HCT116 (cell line): Measurements from ENCODE around the gene NUDT22. TPM values are rescaled to one million over a fixed set of nuclear protein-coding genes. Genes with fewer than 3 reads are reported as not detected.

Experiments
- ATAC-seq: fragments of 200-7000 bp; cut with Tn5 transposase; 2 replicates; pipeline ENCODE4 v1.9.1; 2020; ENCODE audit warnings: mild to moderate bottlenecking, moderate library complexity
- BruUV-seq: library from RNA; stranded (reverse); fragments of 400-500 nt; replicated peaks from 2 replicates; lab custom pipeline; 2021; lab: Mats Ljungman, UMichigan
- CTCF ChIA-PET: fragments of 300-600 bp; sonication (Branson Sonifier 250); formaldehyde crosslinking; loops from one replicate; lab custom pipeline; 2021; ENCODE audit warnings: antibody characterized with exemption; lab: Charles Lee
- POLR2A ChIA-PET: fragments of 300-600, 350-600 bp; sonication (Branson Sonifier 250); formaldehyde crosslinking; loops from one replicate; lab custom pipeline; 2021; ENCODE audit warnings: antibody characterized with exemption; lab: Charles Lee
- RAD21 ChIA-PET, 2 experiments: fragments of 300-600 bp; sonication (Branson Sonifier 250); formaldehyde crosslinking; loops; one replicate each; lab custom pipeline; 2023; ENCODE audit warnings: low total read pairs in 2 of 2; ENCODE audit not compliant: uncharacterized antibody in 2 of 2, unreplicated experiment in 2 of 2, low non-redundant PET in 1 of 2; lab: Charles Lee
- DNase-seq: peaks from one replicate; pipeline ENCODE4 v3.0.0-alpha.2; 2010; ENCODE audit warnings: low read depth, low spot score
- H2AFZ ChIP-seq: fragments of 200-600 bp; shearing (Covaris generic), sonication (generic); 2 replicates; pipeline ENCODE4 v1.6.1; 2017; ENCODE audit warnings: low read depth, mixed run types, mixed read lengths, antibody characterized with exemption, low read length; ENCODE audit not compliant: poor library complexity, severe bottlenecking
- H3K27ac ChIP-seq: 2 replicates; pipeline ENCODE4 v1.5.1; 2012; ENCODE audit warnings: low read depth, low read length
- H3K27me3 ChIP-seq: fragments of 200-600 bp; sonication (generic); 2 replicates; pipeline ENCODE4 v1.6.1; 2016; ENCODE audit warnings: mixed run types, low read length, mixed read lengths; ENCODE audit not compliant: insufficient read depth
- H3K36me3 ChIP-seq, 2 experiments: fragments of 200-500 bp in 1 of 2; fragments of 200-600 bp in 1 of 2; sonication (Bioruptor generic) in 1 of 2; sonication (generic) in 1 of 2; 2 replicates each; pipeline versions ENCODE4 v1.5.1 to v1.6.1; 2014 to 2016; ENCODE audit warnings: low read length in 2 of 2, inconsistent platforms in 1 of 2, mixed read lengths in 1 of 2, mixed run types in 1 of 2; ENCODE audit not compliant: insufficient read depth in 2 of 2, control insufficient read depth in 1 of 2
- H3K4me1 ChIP-seq, 2 experiments: fragments of 200-600 bp in 1 of 2; sonication (generic) in 1 of 2; 2 replicates each; pipeline versions ENCODE4 v1.5.1 to v1.6.1; 2012 to 2017; ENCODE audit warnings: low read length in 2 of 2, inconsistent platforms in 1 of 2, mild to moderate bottlenecking in 1 of 2, mixed read lengths in 1 of 2, mixed run types in 1 of 2, moderate library complexity in 1 of 2; ENCODE audit not compliant: insufficient read depth in 2 of 2, control insufficient read depth in 1 of 2
- H3K4me2 ChIP-seq: fragments of 200-600 bp; sonication (generic); 2 replicates; pipeline ENCODE4 v1.6.1; 2017; ENCODE audit warnings: mixed run types, low read length, mixed read lengths
- H3K4me3 ChIP-seq, 2 experiments: fragments of 200-600 bp in 1 of 2; sonication (generic) in 1 of 2; replicated peaks in 1 of 2; 2 replicates each; pipeline ENCODE4 v1.5.1; 2011 to 2016; ENCODE audit warnings: low read length in 2 of 2, control low read depth in 1 of 2, low read depth in 1 of 2, mild to moderate bottlenecking in 1 of 2, mixed read lengths in 1 of 2, mixed run types in 1 of 2
- H3K79me2 ChIP-seq: fragments of 200-600 bp; sonication (generic); 2 replicates; pipeline ENCODE4 v1.6.1; 2017; ENCODE audit warnings: mild to moderate bottlenecking, mixed run types, low read length, moderate library complexity, mixed read lengths; ENCODE audit not compliant: insufficient read depth
- H3K9ac ChIP-seq: fragments of 200-600 bp; sonication (generic); 2 replicates; pipeline ENCODE4 v1.6.1; 2016; ENCODE audit warnings: low read length, mixed read lengths
- H3K9me2 ChIP-seq: fragments of 200-600 bp; sonication (generic), shearing (Covaris generic); 2 replicates; pipeline ENCODE4 v1.6.1; 2017; ENCODE audit warnings: mixed run types, mild to moderate bottlenecking, moderate library complexity; ENCODE audit not compliant: insufficient read depth
- H3K9me3 ChIP-seq, 2 experiments: fragments of 200-500 bp in 1 of 2; fragments of 200-600 bp in 1 of 2; sonication (Bioruptor generic) in 1 of 2; sonication (generic) in 1 of 2; 2 replicates each; pipeline ENCODE4 v1.6.1; 2014 to 2017; ENCODE audit warnings: low read length in 2 of 2, mixed read lengths in 2 of 2, inconsistent platforms in 1 of 2, low read depth in 1 of 2, mild to moderate bottlenecking in 1 of 2, mixed run types in 1 of 2, moderate library complexity in 1 of 2; ENCODE audit not compliant: control insufficient read depth in 1 of 2, insufficient read depth in 1 of 2
- H4K20me1 ChIP-seq: fragments of 200-600 bp; sonication (generic), shearing (Covaris generic); 2 replicates; pipeline ENCODE4 v1.6.1; 2017; ENCODE audit warnings: mixed run types, mild to moderate bottlenecking, moderate library complexity; ENCODE audit not compliant: insufficient read depth
- ATF3 ChIP-seq: IDR thresholded peaks from 2 replicates; pipeline ENCODE4 v1.6.1; 2012
- CBX3 ChIP-seq: IDR thresholded peaks from 2 replicates; pipeline ENCODE4 v1.6.1; 2012; ENCODE audit warnings: low read depth
- CEBPB ChIP-seq: IDR thresholded peaks from 2 replicates; pipeline ENCODE4 v1.6.1; 2012; ENCODE audit warnings: low read depth
- EGR1 ChIP-seq: IDR thresholded peaks from 2 replicates; pipeline ENCODE4 v1.6.1; 2012; ENCODE audit warnings: low read depth
- ELF1 ChIP-seq: IDR thresholded peaks from 2 replicates; pipeline ENCODE4 v1.6.1; 2012; ENCODE audit warnings: low read depth, borderline replicate concordance
- EZH2phosphoT487 ChIP-seq: fragments of 200-600 bp; IDR thresholded peaks from 2 replicates; pipeline ENCODE4 v1.6.1; 2018; ENCODE audit warnings: antibody characterized with exemption, borderline replicate concordance
- FOSL1 ChIP-seq: IDR thresholded peaks from 2 replicates; pipeline ENCODE4 v1.6.1; 2012; ENCODE audit warnings: low read depth
- JUND ChIP-seq: IDR thresholded peaks from 2 replicates; pipeline ENCODE4 v1.6.1; 2012
- MAX ChIP-seq: IDR thresholded peaks from 2 replicates; pipeline ENCODE4 v1.6.1; 2012
- POLR2A ChIP-seq: IDR thresholded peaks from 2 replicates; pipeline ENCODE4 v1.7.0; 2011; ENCODE audit warnings: borderline replicate concordance; ENCODE audit not compliant: insufficient read depth, insufficient read length; ENCODE audit errors: extremely low read depth
- SIN3A ChIP-seq: IDR thresholded peaks from 2 replicates; pipeline ENCODE4 v1.6.1; 2012; ENCODE audit warnings: low read depth
- SP1 ChIP-seq: IDR thresholded peaks from 2 replicates; pipeline ENCODE4 v1.6.1; 2012; ENCODE audit warnings: low read depth
- TCF7L2 ChIP-seq: IDR thresholded peaks from 2 replicates; pipeline ENCODE4 v1.7.0; 2011; ENCODE audit warnings: borderline replicate concordance, inconsistent platforms; ENCODE audit not compliant: insufficient read depth, insufficient read length; ENCODE audit errors: extremely low read depth
- YY1 ChIP-seq: IDR thresholded peaks from 2 replicates; pipeline ENCODE4 v1.6.1; 2011; ENCODE audit warnings: low read length, low read depth, moderate library complexity, mild to moderate bottlenecking; ENCODE audit not compliant: insufficient replicate concordance; ENCODE audit errors: extremely low read depth
- ZBTB33 ChIP-seq: IDR thresholded peaks from 2 replicates; pipeline ENCODE4 v1.6.1; 2011; ENCODE audit warnings: mild to moderate bottlenecking, low read length, moderate library complexity; ENCODE audit not compliant: insufficient replicate concordance; ENCODE audit errors: extremely low read depth
- ZFX ChIP-seq: fragments of 450-650 bp; IDR thresholded peaks from 2 replicates; pipeline ENCODE4 v1.6.1; 2017
- ZNF274 ChIP-seq: fragments of 200-500 bp; sonication (Bioruptor generic); IDR thresholded peaks from 2 replicates; pipeline ENCODE4 v1.6.1; 2014; ENCODE audit warnings: mild to moderate bottlenecking, low read depth, low read length, inconsistent platforms
- intact Hi-C: fragments of 100-400 bp; cut with micrococcal nuclease; formaldehyde crosslinking; loops from 2 replicates; pipeline ENCODE4 v1.10.0; 2022
- total RNA-seq: library from RNA; stranded (reverse); gene quantifications from one replicate; pipeline ENCODE4 v1.2.1, GENCODE V29; 2021; ENCODE audit not compliant: unreplicated experiment
- TF ChIP-seq, protein P1 (sequence below), 3 experiments: fragments of 200-600 bp in 1 of 3; sonication (generic) in 1 of 3; IDR thresholded peaks in 2 of 3; conservative IDR thresholded peaks in 1 of 3; 2 replicates each; pipeline ENCODE4 v1.5.1; 2012 to 2017; ENCODE audit warnings: low read depth in 2 of 3, low read length in 2 of 3, antibody characterized with exemption in 1 of 3, borderline replicate concordance in 1 of 3, control low read depth in 1 of 3, mild to moderate bottlenecking in 1 of 3, mixed read lengths in 1 of 3, mixed run types in 1 of 3, moderate library complexity in 1 of 3; ENCODE audit not compliant: insufficient read depth in 1 of 3
- TF ChIP-seq, protein P2 (sequence below): IDR thresholded peaks from 2 replicates; pipeline ENCODE4 v1.6.1; 2012; ENCODE audit warnings: low read depth

NUDT22 gene
- total RNA-seq, 1 experiment from 2014 or later: 70.9 TPM

- ATAC-seq: no peak
- Histone ChIP-seq H3K27ac (no peak overlapping the region; the same call in 1 of the 2 replicates), H3K4me1 (peaks cover 24 to 61% of the 10 kb centered on the region in 2 experiments), H3K27me3 (no peaks in the 10 kb centered on the region), H3K9me2 (no peaks in the 10 kb centered on the region), H4K20me1 (no peaks in the 10 kb centered on the region), H3K9ac (no peak overlapping the region), H3K4me3 (peak overlapping the region in 1 of 2 experiments; percentile 62; a peak in 1 of 4 replicates), H3K79me2 (peaks cover 8% of the 10 kb centered on the region), H3K4me2 (peak overlapping the region; percentile 85; the same call in 1 of the 2 replicates), H3K36me3 (0 out of 4 replicates have a peak, but pooled peaks cover 0 to 7% of the 10 kb centered on the region in 2 experiments), H2AFZ (no peak overlapping the region), H3K9me3 (no peaks in the 10 kb centered on the region)
- BruUV-seq: no TSS peak
- no peak for DNase-seq
- POLR2A ChIA-PET: interaction anchor here (3.1 kb wide), 1 partner anchor 8 kb away, joined by 11 read pairs; the partner anchor contains the start of gene FKBP2
- RAD21 ChIA-PET: no interaction called here
- intact Hi-C loops: no loop called here
- TF ChIP-seq POLR2A (no peak), SP1 (no peak), FOSL1 (no peak), ATF3 (no peak), YY1 (no peak), ZFX (no peak), ELF1 (no peak), TCF7L2 (no peak), JUND (no peak), SIN3A (no peak), MAX (no peak), EZH2phosphoT487 (no peak), CBX3 (no peak), CEBPB (no peak), EGR1 (no peak), ZNF274 (no peak), ZBTB33 (no peak)
- TF ChIP-seq, protein P1, sequence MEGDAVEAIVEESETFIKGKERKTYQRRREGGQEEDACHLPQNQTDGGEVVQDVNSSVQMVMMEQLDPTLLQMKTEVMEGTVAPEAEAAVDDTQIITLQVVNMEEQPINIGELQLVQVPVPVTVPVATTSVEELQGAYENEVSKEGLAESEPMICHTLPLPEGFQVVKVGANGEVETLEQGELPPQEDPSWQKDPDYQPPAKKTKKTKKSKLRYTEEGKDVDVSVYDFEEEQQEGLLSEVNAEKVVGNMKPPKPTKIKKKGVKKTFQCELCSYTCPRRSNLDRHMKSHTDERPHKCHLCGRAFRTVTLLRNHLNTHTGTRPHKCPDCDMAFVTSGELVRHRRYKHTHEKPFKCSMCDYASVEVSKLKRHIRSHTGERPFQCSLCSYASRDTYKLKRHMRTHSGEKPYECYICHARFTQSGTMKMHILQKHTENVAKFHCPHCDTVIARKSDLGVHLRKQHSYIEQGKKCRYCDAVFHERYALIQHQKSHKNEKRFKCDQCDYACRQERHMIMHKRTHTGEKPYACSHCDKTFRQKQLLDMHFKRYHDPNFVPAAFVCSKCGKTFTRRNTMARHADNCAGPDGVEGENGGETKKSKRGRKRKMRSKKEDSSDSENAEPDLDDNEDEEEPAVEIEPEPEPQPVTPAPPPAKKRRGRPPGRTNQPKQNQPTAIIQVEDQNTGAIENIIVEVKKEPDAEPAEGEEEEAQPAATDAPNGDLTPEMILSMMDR (IDR thresholded peaks at IDR 0.05 in 2 of 3, conservative IDR thresholded peaks at IDR 0.05 in 1 of 3; ENCODE audit: borderline replicate concordance in 1 of 3, insufficient read depth in 1 of 3, low read depth in 2 of 3, low read length in 2 of 3): no peak
- TF ChIP-seq, protein P2, sequence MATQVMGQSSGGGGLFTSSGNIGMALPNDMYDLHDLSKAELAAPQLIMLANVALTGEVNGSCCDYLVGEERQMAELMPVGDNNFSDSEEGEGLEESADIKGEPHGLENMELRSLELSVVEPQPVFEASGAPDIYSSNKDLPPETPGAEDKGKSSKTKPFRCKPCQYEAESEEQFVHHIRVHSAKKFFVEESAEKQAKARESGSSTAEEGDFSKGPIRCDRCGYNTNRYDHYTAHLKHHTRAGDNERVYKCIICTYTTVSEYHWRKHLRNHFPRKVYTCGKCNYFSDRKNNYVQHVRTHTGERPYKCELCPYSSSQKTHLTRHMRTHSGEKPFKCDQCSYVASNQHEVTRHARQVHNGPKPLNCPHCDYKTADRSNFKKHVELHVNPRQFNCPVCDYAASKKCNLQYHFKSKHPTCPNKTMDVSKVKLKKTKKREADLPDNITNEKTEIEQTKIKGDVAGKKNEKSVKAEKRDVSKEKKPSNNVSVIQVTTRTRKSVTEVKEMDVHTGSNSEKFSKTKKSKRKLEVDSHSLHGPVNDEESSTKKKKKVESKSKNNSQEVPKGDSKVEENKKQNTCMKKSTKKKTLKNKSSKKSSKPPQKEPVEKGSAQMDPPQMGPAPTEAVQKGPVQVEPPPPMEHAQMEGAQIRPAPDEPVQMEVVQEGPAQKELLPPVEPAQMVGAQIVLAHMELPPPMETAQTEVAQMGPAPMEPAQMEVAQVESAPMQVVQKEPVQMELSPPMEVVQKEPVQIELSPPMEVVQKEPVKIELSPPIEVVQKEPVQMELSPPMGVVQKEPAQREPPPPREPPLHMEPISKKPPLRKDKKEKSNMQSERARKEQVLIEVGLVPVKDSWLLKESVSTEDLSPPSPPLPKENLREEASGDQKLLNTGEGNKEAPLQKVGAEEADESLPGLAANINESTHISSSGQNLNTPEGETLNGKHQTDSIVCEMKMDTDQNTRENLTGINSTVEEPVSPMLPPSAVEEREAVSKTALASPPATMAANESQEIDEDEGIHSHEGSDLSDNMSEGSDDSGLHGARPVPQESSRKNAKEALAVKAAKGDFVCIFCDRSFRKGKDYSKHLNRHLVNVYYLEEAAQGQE: no peak
- CTCF ChIA-PET: interaction anchor here (0.8 to 1.5 kb wide), 2 partner anchors 71 to 85 kb away, joined by 3 read pairs; partner anchors contain the start of genes PRDX5 and TRMT112
Observed at GRCh38 chr11:64232967-64233315, 6.9 kb downstream of the NUDT22 start.
